K562 (cell line): ENCODE data around the gene GFOD2. TPM values are rescaled to one million over a fixed set of nuclear protein-coding genes. Genes with fewer than 3 reads are reported as not detected.
A peak's percentile ranks its signal among the peaks of the same experiment; 100 is the strongest.

ENCODE experiments used
- ATAC-seq: fragments of 200-7000 bp; cut with Tn5 transposase; 3 replicates; pipeline ENCODE4 v1.9.1; 2020; ENCODE audit warnings: moderate library complexity
- BruUV-seq: library from RNA; stranded (reverse); fragments of 400-500 nt; replicated peaks from 2 replicates; lab custom pipeline; 2021; lab: Mats Ljungman, UMichigan
- CTCF ChIA-PET: fragments of 300-600 bp; formaldehyde crosslinking; extraction: SDS; loops from one replicate; lab custom pipeline; 2021; ENCODE audit warnings: low intra/inter-chr PET ratio; lab: Yijun Ruan, JAX
- POLR2A ChIA-PET: fragments of 300-600, 350-650 bp; sonication (Branson Sonifier 250); formaldehyde crosslinking; extraction: SDS; loops from one replicate; lab custom pipeline; 2021; ENCODE audit warnings: antibody characterized with exemption, inconsistent platforms; lab: Yijun Ruan, JAX
- DNase-seq, 4 experiments: peaks; one replicate each; pipeline versions ENCODE4 v3.0.0 to v3.0.0-alpha.2; 2011 to 2018; ENCODE audit warnings: low spot score in 3 of 4, mixed read lengths in 3 of 4; ENCODE audit errors: extremely low read depth in 1 of 4
- FAIRE-seq: peaks from 2 replicates; lab custom pipeline; 2011; peaks lifted over from hg19 to GRCh38; lab: Jason Lieb, UNC
- H2AFZ ChIP-seq: 2 replicates; pipeline ENCODE4 v1.6.0; 2011; ENCODE audit warnings: low read depth, low read length, control low read depth, inconsistent platforms
- H3K27ac ChIP-seq: fragments of 200-600 bp; 3 replicates; pipeline ENCODE4 v1.8.0; 2011; ENCODE audit warnings: low read depth, mild to moderate bottlenecking, control low read depth, inconsistent platforms, low read length, moderate library complexity, mixed read lengths; ENCODE audit errors: extremely low read depth
- H3K27me3 ChIP-seq, 2 experiments: fragments of 300-600 bp in 1 of 2; 2 replicates in 1 of 2; 3 replicates in 1 of 2; pipeline versions ENCODE4 v1.6.0 to v1.8.0; 2011; ENCODE audit warnings: inconsistent platforms in 2 of 2, low read length in 2 of 2, mild to moderate bottlenecking in 1 of 2, mixed read lengths in 1 of 2, moderate library complexity in 1 of 2; ENCODE audit not compliant: control insufficient read depth in 2 of 2, insufficient read depth in 2 of 2
- H3K36me3 ChIP-seq: fragments of 300-600 bp; 3 replicates; pipeline ENCODE4 v1.8.0; 2011; ENCODE audit warnings: mild to moderate bottlenecking, low read length, inconsistent platforms; ENCODE audit not compliant: control insufficient read depth, insufficient read depth
- H3K4me1 ChIP-seq, 2 experiments: fragments of 200-600 bp in 1 of 2; replicated peaks in 1 of 2; 2 replicates in 1 of 2; 3 replicates in 1 of 2; pipeline versions ENCODE4 v1.5.1 to v1.8.0; 2011; ENCODE audit warnings: inconsistent platforms in 2 of 2, low read length in 2 of 2, mild to moderate bottlenecking in 1 of 2, mixed read lengths in 1 of 2, moderate library complexity in 1 of 2; ENCODE audit not compliant: control insufficient read depth in 2 of 2, insufficient read depth in 2 of 2
- H3K4me2 ChIP-seq: 2 replicates; pipeline ENCODE4 v1.6.1; 2011; ENCODE audit warnings: low read length, control low read depth, inconsistent platforms, mixed read lengths; ENCODE audit not compliant: insufficient read depth
- H3K4me3 ChIP-seq: fragments of 200-600 bp; sonication (generic), shearing (Covaris generic); 2 replicates; pipeline ENCODE4 v1.5.1; 2016; ENCODE audit warnings: control low read depth, inconsistent platforms
- H3K79me2 ChIP-seq: fragments of 200-600 bp; 3 replicates; pipeline ENCODE4 v1.8.0; 2011; ENCODE audit warnings: low read length, inconsistent platforms; ENCODE audit not compliant: control insufficient read depth, insufficient read depth
- H3K9ac ChIP-seq, 2 experiments: 2 replicates each; pipeline versions ENCODE4 v1.6.0 to v1.6.1; 2011; ENCODE audit warnings: low read depth in 2 of 2, low read length in 2 of 2, control low read depth in 1 of 2, inconsistent platforms in 1 of 2, mild to moderate bottlenecking in 1 of 2, mixed read lengths in 1 of 2; ENCODE audit not compliant: insufficient read depth in 1 of 2
- H3K9me1 ChIP-seq: one replicate; pipeline ENCODE4 v1.6.0; 2011; ENCODE audit warnings: inconsistent platforms, mild to moderate bottlenecking, low read length, moderate library complexity; ENCODE audit not compliant: control insufficient read depth, insufficient read depth
- H3K9me3 ChIP-seq: replicated peaks from 2 replicates; pipeline ENCODE4 v1.5.1; 2011; ENCODE audit warnings: low read depth, low read length, inconsistent platforms; ENCODE audit not compliant: control insufficient read depth, insufficient read depth
- H4K20me1 ChIP-seq: replicated peaks from 2 replicates; pipeline ENCODE4 v1.6.1; 2011; ENCODE audit warnings: low read length, inconsistent platforms, mixed read lengths; ENCODE audit not compliant: control insufficient read depth, insufficient read depth
- AFF1 ChIP-seq, 2 experiments: fragments of 450-650 bp; IDR thresholded peaks; 2 replicates each; pipeline ENCODE4 v1.6.1; 2018; ENCODE audit warnings: mild to moderate bottlenecking in 2 of 2, low read depth in 1 of 2; ENCODE audit not compliant: partially characterized antibody in 2 of 2
- COPS2 ChIP-seq: fragments of 450-650 bp; conservative IDR thresholded peaks from 2 replicates; pipeline ENCODE4 v1.6.1; 2016; ENCODE audit warnings: mild to moderate bottlenecking, moderate library complexity
- CXXC5 ChIP-seq: fragments of 250-450 bp; sonication (Bioruptor Pico); IDR thresholded peaks from 2 replicates; pipeline ENCODE4 v1.8.0; 2022; ENCODE audit warnings: inconsistent platforms, mild to moderate bottlenecking, moderate library complexity
- ELF2 ChIP-seq: fragments of 250-450 bp; sonication (Bioruptor Pico); IDR thresholded peaks from 2 replicates; pipeline ENCODE4 v1.5.0; 2021; ENCODE audit warnings: mild to moderate bottlenecking
- HMGXB4 ChIP-seq: sonication (generic); formaldehyde crosslinking; IDR thresholded peaks from 2 replicates; pipeline ENCODE4 v1.8.1; 2023; ENCODE audit warnings: mild to moderate bottlenecking, missing genetic modification reagents
- MAZ ChIP-seq, 2 experiments: fragments of 450-650 bp in 1 of 2; sonication (generic) in 1 of 2; formaldehyde crosslinking; IDR thresholded peaks in 1 of 2; conservative IDR thresholded peaks in 1 of 2; 2 replicates each; pipeline versions ENCODE4 v1.4.0 to v1.5.0; 2020; ENCODE audit warnings: mild to moderate bottlenecking in 1 of 2, missing genetic modification reagents in 1 of 2
- MEIS2 ChIP-seq: fragments of 450-650 bp; IDR thresholded peaks from 2 replicates; pipeline ENCODE4 v1.6.1; 2014; ENCODE audit warnings: mild to moderate bottlenecking; ENCODE audit not compliant: partially characterized antibody
- NKRF ChIP-seq: fragments of 450-650 bp; IDR thresholded peaks from 2 replicates; pipeline ENCODE4 v1.6.1; 2016; ENCODE audit warnings: borderline replicate concordance
- SMAD4 ChIP-seq: fragments of 250-450 bp; sonication (Bioruptor Pico); conservative IDR thresholded peaks from 2 replicates; pipeline ENCODE4 v1.8.0; 2021; ENCODE audit warnings: inconsistent platforms, mild to moderate bottlenecking, moderate library complexity
- ZFP1 ChIP-seq: fragments of 450-650 bp; formaldehyde crosslinking; IDR thresholded peaks from 2 replicates; pipeline ENCODE4 v1.4.0; 2020; ENCODE audit warnings: mild to moderate bottlenecking, mixed read lengths
- ZNF184 ChIP-seq: sonication (generic); formaldehyde crosslinking; IDR thresholded peaks from 2 replicates; pipeline ENCODE4 v1.5.0; 2020; ENCODE audit warnings: missing genetic modification reagents
- ZNF3 ChIP-seq: fragments of 250-450 bp; sonication (Bioruptor Pico); IDR thresholded peaks from 2 replicates; pipeline ENCODE4 v1.5.0; 2021; ENCODE audit warnings: mild to moderate bottlenecking, moderate library complexity
- WGBS: fragments of 100-300 bp; shearing (Covaris generic); methylation state at CpG from one replicate; pipeline ENCODE4 v1.1.6; 2016; ENCODE audit warnings: low coverage, mixed read lengths; ENCODE audit not compliant: insufficient coverage; ENCODE audit errors: missing lambda C conversion rate; 5-methylcytosine and 5-hydroxymethylcytosine counted together
- in situ Hi-C: fragments of 300-500 bp; cut with MboI; formaldehyde crosslinking; loops from 4 replicates; pipeline ENCODE4 v1.15.0; 2018; ENCODE audit warnings: inconsistent platforms, mixed read lengths
- intact Hi-C: fragments of 100-400 bp; cut with micrococcal nuclease; formaldehyde crosslinking; loops from 2 replicates; pipeline ENCODE4 v1.14.2; 2022
- polyA plus RNA-seq, 8 experiments: library from polyadenylated mRNA; depleted of rRNA in 4 of 8; stranded (reverse) in 5 of 8; unstranded in 3 of 8; fragments of >200 nt; fragmentation: Nextera tagmentation in 2 of 8; fragmentation: Illumina TruSeq in 1 of 8; extraction: Ambion mirVana in 2 of 8; extraction: Trizol in 1 of 8; gene quantifications; 2 replicates each; pipeline versions ENCODE4 v1.2.1 to v1.2.3, GENCODE V29; 2011 to 2014; ENCODE audit warnings: inconsistent platforms in 1 of 8, missing spikeins in 1 of 8
- total RNA-seq, 7 experiments: library from RNA; depleted of rRNA in 6 of 7; stranded (reverse); fragments of >200 nt in 6 of 7; fragmentation: Illumina TruSeq in 2 of 7; extraction: Trizol in 2 of 7; gene quantifications; 2 replicates each; pipeline versions ENCODE4 v1.2.1 to v1.2.3, GENCODE V29; 2011 to 2021; ENCODE audit warnings: low replicate concordance in 1 of 7

GFOD2 gene
- total and polyA plus RNA-seq, 9 of the 15 experiments (the other 6 are each of a cell fraction or from before 2014, with no cell fraction given), result 1.9 to 15.8 (median 11.1) TPM

DNA sequence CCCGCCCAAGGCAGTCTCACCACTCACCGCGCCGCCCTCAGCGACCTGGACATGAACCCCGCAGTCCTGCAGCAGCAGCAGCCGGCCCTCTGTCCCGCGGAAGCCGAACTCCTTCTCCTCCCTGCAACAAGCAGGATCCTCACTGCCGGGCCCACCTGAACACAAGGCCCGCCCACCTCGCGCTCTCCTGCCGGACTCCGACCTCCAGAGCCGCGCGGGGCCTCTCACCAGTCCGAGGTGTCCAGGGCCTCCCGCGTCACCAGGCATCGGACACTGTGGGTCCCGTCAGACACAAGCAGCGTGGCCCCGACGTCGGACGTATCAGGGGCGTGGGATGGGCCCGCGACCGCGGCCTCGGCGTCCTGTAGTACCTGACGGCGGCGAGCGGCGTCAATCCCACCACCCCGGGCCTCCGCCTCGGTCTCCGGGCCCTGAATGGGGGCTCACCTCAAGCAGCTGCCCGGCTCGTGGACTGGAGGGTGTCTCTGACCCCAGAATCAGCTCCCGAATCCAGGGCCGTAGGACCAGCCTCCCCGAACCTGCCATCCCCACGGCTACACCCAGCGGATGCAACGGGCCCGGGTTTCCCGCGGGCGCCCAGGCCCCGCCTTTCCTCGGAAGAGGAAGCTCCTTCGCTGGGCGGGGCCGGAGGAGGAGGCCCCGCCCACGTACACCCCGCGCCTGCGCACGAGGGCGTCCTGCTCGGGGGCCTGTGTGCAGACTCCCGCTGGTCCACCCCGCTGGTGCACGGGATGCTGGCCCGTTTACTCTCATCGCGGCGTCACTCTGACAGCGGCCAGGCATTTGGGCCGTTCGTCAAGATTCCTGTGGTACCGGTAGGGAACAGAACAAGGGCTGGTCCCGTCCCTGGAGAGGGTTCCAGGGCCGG is 59.2 kb downstream of the GFOD2 start, which contains the start of gene ACD:
TSS of gene ACD (minus strand) at position 586 of the 889 bp plus-strand sequence. CDS start at position 546, 40 bp downstream.
- ChIA-PET POLR2A (interaction anchor here (0.6 to 1.4 kb wide), 12 partner anchors 11 to 1017 kb away, joined by 3 to 8 read pairs (median 4); partner anchors contain the start of genes CTCF and RIPOR1), CTCF (no interaction called here)
- peak within 1 kb of the TSS; percentile 73 to 96 for H3K9ac ChIP-seq
- H3K4me2 ChIP-seq, result peak within 1 kb of the TSS; percentile 99
- 1% methylated on average over 70 of the region's 83 CpGs for WGBS
- H3K27ac ChIP-seq, result peak within 1 kb of the TSS; percentile 69
- H3K9me1 ChIP-seq, result no peaks in the 10 kb centered on the region
- FAIRE-seq, result no peak
- in situ Hi-C loops, result no loop called here
- peaks cover 8% of the 10 kb centered on the region; the same call in 1 of the 2 replicates for H4K20me1 ChIP-seq
- peaks cover 0 to under 1% of the 10 kb centered on the region in 2 experiments; a peak in 1 of 5 replicates for H3K27me3 ChIP-seq
- peak within 1 kb of the TSS; percentile 58 for H3K4me3 ChIP-seq
- ATAC-seq, result peak; percentile 87
- H3K79me2 ChIP-seq, result peaks cover 14% of the 10 kb centered on the region
- TSS peak; percentile 69 for BruUV-seq
- no peaks in the 10 kb centered on the region for H3K9me3 ChIP-seq
- intact Hi-C loops, result no loop called here
- DNase-seq, result peak; percentile 95 to 99 (median 97)
- H3K4me1 ChIP-seq, result peaks cover 4 to 56% of the 10 kb centered on the region in 2 experiments; a peak in 4 of 5 replicates
- H2AFZ ChIP-seq, result peak within 1 kb of the TSS; percentile 99
- H3K36me3 ChIP-seq, result peaks cover 23% of the 10 kb centered on the region
- TF ChIP-seq ZFP1 (CRISPR knock-in tag) (no peak), MEIS2 (peak; percentile 91), COPS2 (no peak), NKRF (peak; percentile 36; the same call in 1 of the 2 replicates), ZNF184 (no peak), ELF2 (CRISPR knock-in tag) (no peak), SMAD4 (CRISPR knock-in tag) (0 out of 2 replicates have a peak, but pooled peaks have one; percentile 15), HMGXB4 (CRISPR knock-in tag) (no peak; the same call in 1 of the 2 replicates), AFF1 (IDR thresholded peaks at IDR 0.05; ENCODE audit: low read depth in 1 of 2, partially characterized antibody in 2 of 2) (no peak), CXXC5 (CRISPR knock-in tag) (peak; percentile 34), MAZ (CRISPR knock-in tag; conservative IDR thresholded peaks at IDR 0.05 in 1 of 2, IDR thresholded peaks at IDR 0.05 in 1 of 2) (peak; percentile 61 to 67; a peak in 3 of 4 replicates), ZNF3 (CRISPR knock-in tag) (no peak)
